Tibial nerve (tissue), 4 donors: Measurements from ENCODE around the gene KSR1.

ENCODE experiments used
- CTCF ChIP-seq, 5 experiments: fragments of 200-600 bp in 3 of 5; fragments of 450-650 bp in 2 of 5; sonication (generic) in 3 of 5; IDR thresholded peaks; one replicate each; pipeline ENCODE4 v1.5.1; 2016 to 2019; ENCODE audit warnings: antibody characterized with exemption in 5 of 5, mild to moderate bottlenecking in 3 of 5, moderate library complexity in 2 of 5
- EP300 ChIP-seq, 2 donors: sonication (generic); formaldehyde crosslinking; IDR thresholded peaks; one replicate each; pipeline ENCODE4 v1.6.1; 2017; ENCODE audit warnings: antibody characterized with exemption in 2 of 2, mild to moderate bottlenecking in 1 of 2
- POLR2A ChIP-seq, 2 donors: fragments of 450-650 bp; IDR thresholded peaks; one replicate each; pipeline ENCODE4 v1.6.1; 2017; ENCODE audit warnings: antibody characterized with exemption in 2 of 2, mild to moderate bottlenecking in 2 of 2, moderate library complexity in 2 of 2

- TF ChIP-seq EP300 (IDR thresholded peaks at IDR 0.05) (no peak), CTCF (IDR thresholded peaks at IDR 0.05) (no peak), POLR2A (IDR thresholded peaks at IDR 0.05) (no peak)
Observed at GRCh38 chr17:27630607-27631410, 174.6 kb downstream of the KSR1 start, which contains the start of gene LGALS9.
